ENCODE data around the gene TNXB. TPM values are rescaled to one million over a fixed set of nuclear protein-coding genes. Genes with fewer than 3 reads are reported as not detected.
"Not testable (repeated sequence)": the region's sequence is repeated elsewhere in the genome, so short reads cannot be mapped to it uniquely, and the experiment has no call there.

Gene TNXB
- total RNA-seq, 2 donors from 2014 or later = 138 to 210 TPM

DNA sequence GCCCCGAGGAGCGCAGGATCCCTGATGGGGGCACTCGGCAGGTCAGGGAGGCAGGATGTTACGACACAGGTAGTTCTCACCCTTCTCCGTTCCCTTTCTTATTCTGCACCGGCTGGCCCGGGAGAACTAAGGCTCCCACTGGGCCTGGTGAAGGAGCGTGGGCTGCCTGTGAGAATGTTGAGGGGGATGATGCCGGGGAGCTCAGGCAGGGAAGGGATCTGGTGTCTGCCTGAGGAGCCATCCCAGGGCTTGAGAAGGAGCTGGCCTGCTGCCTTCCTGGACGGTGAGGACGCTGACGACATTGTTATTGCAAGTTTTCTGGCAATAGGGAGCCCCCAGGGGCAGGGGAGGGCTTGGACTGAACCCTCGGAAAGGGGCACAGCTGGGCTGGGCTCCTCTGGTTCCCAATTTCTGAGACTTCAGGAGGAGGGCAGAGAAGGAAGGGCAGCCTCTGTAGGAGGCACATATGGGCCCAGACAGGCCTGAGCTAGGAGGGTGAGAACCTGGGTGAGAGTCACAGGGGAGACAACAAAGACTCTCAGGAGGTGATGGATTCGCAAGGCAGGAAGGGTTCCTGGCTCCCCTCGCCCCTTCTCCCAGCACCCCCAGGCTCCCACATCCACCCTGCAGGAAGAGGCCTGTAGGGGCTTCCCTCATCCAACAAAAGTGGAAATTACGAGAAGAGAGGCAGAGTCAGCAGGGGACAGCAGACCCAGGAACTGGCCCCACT, 38.2 kb downstream of the TNXB start:
- Histone ChIP-seq H3K4me3 (no peak overlapping the region), H3K27ac (peak overlapping the region; percentile 62 to 68), H3K4me1 (peaks cover 0 to 18% of the 10 kb centered on the region in 2 donors), H3K36me3 (peaks cover 26% of the 10 kb centered on the region), H3K27me3 (no peaks in the 10 kb centered on the region), H3K9me3 (no peaks in the 10 kb centered on the region)
- peak; percentile 84 for DNase-seq (ENCODE audit: low spot score)
- TF ChIP-seq, protein P1, sequence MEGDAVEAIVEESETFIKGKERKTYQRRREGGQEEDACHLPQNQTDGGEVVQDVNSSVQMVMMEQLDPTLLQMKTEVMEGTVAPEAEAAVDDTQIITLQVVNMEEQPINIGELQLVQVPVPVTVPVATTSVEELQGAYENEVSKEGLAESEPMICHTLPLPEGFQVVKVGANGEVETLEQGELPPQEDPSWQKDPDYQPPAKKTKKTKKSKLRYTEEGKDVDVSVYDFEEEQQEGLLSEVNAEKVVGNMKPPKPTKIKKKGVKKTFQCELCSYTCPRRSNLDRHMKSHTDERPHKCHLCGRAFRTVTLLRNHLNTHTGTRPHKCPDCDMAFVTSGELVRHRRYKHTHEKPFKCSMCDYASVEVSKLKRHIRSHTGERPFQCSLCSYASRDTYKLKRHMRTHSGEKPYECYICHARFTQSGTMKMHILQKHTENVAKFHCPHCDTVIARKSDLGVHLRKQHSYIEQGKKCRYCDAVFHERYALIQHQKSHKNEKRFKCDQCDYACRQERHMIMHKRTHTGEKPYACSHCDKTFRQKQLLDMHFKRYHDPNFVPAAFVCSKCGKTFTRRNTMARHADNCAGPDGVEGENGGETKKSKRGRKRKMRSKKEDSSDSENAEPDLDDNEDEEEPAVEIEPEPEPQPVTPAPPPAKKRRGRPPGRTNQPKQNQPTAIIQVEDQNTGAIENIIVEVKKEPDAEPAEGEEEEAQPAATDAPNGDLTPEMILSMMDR (IDR thresholded peaks at IDR 0.05) = no peak

DNA sequence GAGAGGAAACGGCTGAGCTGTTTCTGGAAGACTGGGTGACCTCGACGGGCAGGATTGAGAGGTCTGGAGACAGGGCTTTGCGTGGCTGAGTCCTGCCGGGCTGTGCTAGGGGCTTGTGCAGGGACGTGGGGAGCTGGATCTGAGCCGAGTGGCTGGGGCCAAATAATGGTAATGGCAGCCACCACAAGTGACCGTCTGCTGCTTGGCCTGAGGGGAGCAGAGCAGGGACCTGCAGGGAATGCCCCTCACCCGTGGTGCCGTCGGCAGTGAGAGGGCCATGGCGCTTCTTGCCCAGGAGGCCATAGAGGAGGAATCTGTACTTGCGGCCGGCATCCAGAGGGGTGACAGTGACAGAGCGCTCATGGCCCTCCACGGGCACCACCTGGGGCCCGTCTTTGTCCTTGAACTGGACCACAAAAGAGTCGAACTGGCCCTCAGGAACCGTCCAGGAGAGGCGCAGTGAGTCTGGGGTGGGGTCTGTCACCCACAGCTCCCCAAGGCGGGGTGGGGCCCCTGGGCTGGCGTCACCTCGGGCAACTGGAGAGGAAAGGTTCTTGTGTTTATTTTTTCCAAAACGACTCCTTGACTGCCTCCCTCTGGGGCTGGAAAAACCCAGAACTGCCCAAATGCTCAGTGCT, 39.1 kb downstream of the TNXB start:
- peaks cover 26% of the 10 kb centered on the region for H3K36me3 ChIP-seq
- H3K27me3 ChIP-seq = no peaks in the 10 kb centered on the region
- TF ChIP-seq, protein P1 (IDR thresholded peaks at IDR 0.05) = no peak
- peaks cover 0 to 13% of the 10 kb centered on the region in 2 donors for H3K4me1 ChIP-seq
- peak overlapping the region; percentile 62 to 68 for H3K27ac ChIP-seq
- no peak for DNase-seq (ENCODE audit: low spot score)
- H3K4me3 ChIP-seq = no peak overlapping the region
- H3K9me3 ChIP-seq = no peaks in the 10 kb centered on the region

DNA sequence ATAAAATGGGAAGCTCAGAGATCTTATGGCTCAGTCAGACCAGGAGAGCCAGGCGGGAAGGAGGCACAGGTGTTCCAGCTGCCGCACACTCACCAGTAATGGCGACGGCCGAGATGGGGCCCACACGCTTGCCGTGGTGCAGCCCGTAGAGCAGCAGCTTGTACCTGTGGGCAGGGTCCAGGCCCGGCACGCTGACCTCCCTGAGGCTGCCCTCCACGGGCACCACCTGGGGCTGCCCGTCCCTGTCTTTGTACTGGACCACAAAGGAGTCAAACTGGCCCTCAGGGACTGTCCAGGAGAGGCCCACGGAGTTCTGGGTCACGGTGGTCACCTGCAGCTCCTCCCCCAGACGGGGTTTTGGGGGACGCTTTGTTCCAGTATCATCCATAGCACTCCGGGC, 39.7 kb downstream of the TNXB start:
- H3K27ac ChIP-seq = peak overlapping the region in 1 of 2 donors; percentile 62
- H3K4me3 ChIP-seq = no peak overlapping the region
- peaks cover 0 to 13% of the 10 kb centered on the region in 2 donors for H3K4me1 ChIP-seq
- H3K27me3 ChIP-seq = no peaks in the 10 kb centered on the region
- TF ChIP-seq, protein P1 (IDR thresholded peaks at IDR 0.05) = no peak
- H3K9me3 ChIP-seq = no peaks in the 10 kb centered on the region
- no peak for DNase-seq (ENCODE audit: low spot score)
- H3K36me3 ChIP-seq = peaks cover 31% of the 10 kb centered on the region

DNA sequence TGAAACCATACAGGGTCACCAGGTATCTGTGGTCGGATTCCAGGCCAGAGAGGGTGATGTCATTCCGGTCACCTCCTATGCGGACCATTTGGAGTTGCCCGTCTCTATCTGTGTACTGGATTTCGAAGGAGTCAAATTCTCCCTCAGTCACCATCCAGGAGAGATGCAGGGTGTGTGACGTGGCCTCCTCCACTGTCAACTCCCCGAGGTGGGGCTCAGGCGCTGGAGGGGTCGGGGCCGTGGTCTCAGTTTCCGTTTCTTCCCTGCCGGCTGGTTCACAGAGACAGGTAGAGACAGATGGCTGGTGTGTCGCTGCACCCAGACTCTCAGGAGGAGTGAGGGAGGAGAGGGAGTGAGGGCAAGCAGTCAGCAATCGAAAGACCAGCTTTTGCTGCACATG, 40.3 kb downstream of the TNXB start:
- no peak overlapping the region for H3K27ac ChIP-seq
- H3K9me3 ChIP-seq = no peaks in the 10 kb centered on the region
- peaks cover 0 to 13% of the 10 kb centered on the region in 2 donors for H3K4me1 ChIP-seq
- TF ChIP-seq, protein P1 (IDR thresholded peaks at IDR 0.05) = no peak
- H3K36me3 ChIP-seq = peaks cover 29% of the 10 kb centered on the region
- no peak for DNase-seq (ENCODE audit: low spot score)
- no peak overlapping the region for H3K4me3 ChIP-seq
- no peaks in the 10 kb centered on the region for H3K27me3 ChIP-seq

DNA sequence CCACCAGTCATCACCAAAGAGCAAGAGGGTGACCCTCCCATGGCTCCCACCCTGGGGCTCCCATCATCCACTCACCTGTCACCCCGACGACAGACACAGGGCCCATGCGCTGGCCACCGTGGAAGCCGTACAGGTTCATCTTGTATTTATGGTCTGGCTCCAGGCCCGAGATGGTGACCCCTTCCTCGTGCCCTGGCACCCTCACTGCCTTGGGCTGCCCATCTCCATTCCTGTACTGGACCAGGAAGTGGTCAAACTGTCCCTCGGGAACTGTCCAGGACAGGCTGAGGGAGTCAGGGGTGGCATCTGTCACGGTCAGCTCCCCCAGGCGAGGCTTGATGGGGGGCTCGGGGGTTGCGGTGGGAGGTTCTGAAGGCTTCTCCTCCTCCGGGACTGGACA, 40.8 kb downstream of the TNXB start:
- H3K27ac ChIP-seq; H3K9me3 ChIP-seq; H3K4me3 ChIP-seq; H3K27me3 ChIP-seq; DNase-seq (ENCODE audit: low spot score): not testable (repeated sequence)
- H3K36me3 ChIP-seq = peaks cover 25% of the 10 kb centered on the region
- peaks cover 0 to 13% of the 10 kb centered on the region in 2 donors for H3K4me1 ChIP-seq

DNA sequence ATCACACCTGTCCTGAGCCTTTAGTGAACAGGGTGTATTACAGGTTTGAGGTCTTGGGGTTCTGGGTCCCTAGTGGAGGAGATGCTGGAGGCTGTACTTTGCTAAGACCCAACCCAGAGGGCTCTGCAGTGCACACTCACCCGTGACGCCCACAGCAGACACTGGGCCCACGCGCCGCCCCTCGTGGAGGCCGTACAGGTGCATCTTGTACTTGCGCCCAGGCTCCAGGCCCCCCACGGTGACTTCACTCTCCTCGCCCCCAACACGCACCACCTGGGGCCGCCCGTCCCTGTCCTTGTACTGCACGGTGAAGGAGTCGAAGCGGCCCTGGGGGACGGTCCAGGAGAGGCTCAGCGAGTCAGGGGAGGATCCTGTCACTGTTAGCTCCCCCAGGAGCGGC, 41.6 kb downstream of the TNXB start:
- H3K27ac ChIP-seq; DNase-seq (ENCODE audit: low spot score); H3K27me3 ChIP-seq; H3K4me3 ChIP-seq; H3K9me3 ChIP-seq: not testable (repeated sequence)
- H3K4me1 ChIP-seq = peaks cover 0 to 13% of the 10 kb centered on the region in 2 donors
- peaks cover 27% of the 10 kb centered on the region for H3K36me3 ChIP-seq
